Prostate gland (tissue), 2 donors: ENCODE results near the gene BCL6. TPM values are rescaled to one million over a fixed set of nuclear protein-coding genes. Genes with fewer than 3 reads are reported as not detected.

Source experiments
- DNase-seq: peaks from one replicate; pipeline ENCODE4 v3.0.0-alpha.2; 2019; ENCODE audit warnings: low spot score
- H3K27ac ChIP-seq, 2 donors: fragments of 200-600 bp; sonication (generic); 2 replicates each; pipeline ENCODE4 v1.5.1; 2017 to 2019
- H3K27me3 ChIP-seq: fragments of 200-600 bp; sonication (generic); replicated peaks from 2 replicates; pipeline ENCODE4 v1.5.1; 2019; ENCODE audit not compliant: insufficient read depth
- H3K36me3 ChIP-seq, 2 donors: fragments of 200-600 bp; sonication (generic); 1 replicate in 1 of 2; 2 replicates in 1 of 2; pipeline versions ENCODE4 v1.5.1 to v1.8.1; 2017 to 2019
- H3K4me1 ChIP-seq: fragments of 200-600 bp; sonication (generic); replicated peaks from 2 replicates; pipeline ENCODE4 v1.5.1; 2019
- H3K4me3 ChIP-seq, 2 donors: fragments of 200-600 bp; sonication (generic); 2 replicates each; pipeline ENCODE4 v1.5.1; 2017 to 2019
- H3K9me3 ChIP-seq: fragments of 200-600 bp; sonication (generic); 2 replicates; pipeline ENCODE4 v1.5.1; 2017
- CTCF ChIP-seq, 4 experiments: fragments of 200-600 bp in 2 of 4; fragments of 450-650 bp in 2 of 4; sonication (generic) in 2 of 4; IDR thresholded peaks; 1 replicate in 3 of 4; 2 replicates in 1 of 4; pipeline ENCODE4 v1.5.1; 2016 to 2019; ENCODE audit warnings: antibody characterized with exemption in 4 of 4, mild to moderate bottlenecking in 2 of 4, moderate library complexity in 2 of 4
- POLR2A ChIP-seq: fragments of 450-650 bp; IDR thresholded peaks from one replicate; pipeline ENCODE4 v1.6.1; 2016; ENCODE audit warnings: antibody characterized with exemption, mild to moderate bottlenecking
- POLR2AphosphoS5 ChIP-seq: sonication (generic); formaldehyde crosslinking; IDR thresholded peaks from one replicate; pipeline ENCODE4 v1.6.1; 2017; ENCODE audit warnings: antibody characterized with exemption
- WGBS: methylation state at CpG from one replicate; pipeline ENCODE4 v1.1.5; 2018; 5-methylcytosine and 5-hydroxymethylcytosine counted together
- intact Hi-C: fragments of 100-400 bp; cut with DNase I; formaldehyde crosslinking; loops from one replicate; pipeline ENCODE4 v1.14.2; 2022
- total RNA-seq, 2 donors: library from RNA; depleted of rRNA; stranded (reverse); fragments of >200 nt; gene quantifications; one replicate each; pipeline ENCODE4 v1.1.0, GENCODE V29; 2016

BCL6 gene
- total RNA-seq, 2 donors from 2014 or later, result 50.1 to 105 TPM

DNA sequence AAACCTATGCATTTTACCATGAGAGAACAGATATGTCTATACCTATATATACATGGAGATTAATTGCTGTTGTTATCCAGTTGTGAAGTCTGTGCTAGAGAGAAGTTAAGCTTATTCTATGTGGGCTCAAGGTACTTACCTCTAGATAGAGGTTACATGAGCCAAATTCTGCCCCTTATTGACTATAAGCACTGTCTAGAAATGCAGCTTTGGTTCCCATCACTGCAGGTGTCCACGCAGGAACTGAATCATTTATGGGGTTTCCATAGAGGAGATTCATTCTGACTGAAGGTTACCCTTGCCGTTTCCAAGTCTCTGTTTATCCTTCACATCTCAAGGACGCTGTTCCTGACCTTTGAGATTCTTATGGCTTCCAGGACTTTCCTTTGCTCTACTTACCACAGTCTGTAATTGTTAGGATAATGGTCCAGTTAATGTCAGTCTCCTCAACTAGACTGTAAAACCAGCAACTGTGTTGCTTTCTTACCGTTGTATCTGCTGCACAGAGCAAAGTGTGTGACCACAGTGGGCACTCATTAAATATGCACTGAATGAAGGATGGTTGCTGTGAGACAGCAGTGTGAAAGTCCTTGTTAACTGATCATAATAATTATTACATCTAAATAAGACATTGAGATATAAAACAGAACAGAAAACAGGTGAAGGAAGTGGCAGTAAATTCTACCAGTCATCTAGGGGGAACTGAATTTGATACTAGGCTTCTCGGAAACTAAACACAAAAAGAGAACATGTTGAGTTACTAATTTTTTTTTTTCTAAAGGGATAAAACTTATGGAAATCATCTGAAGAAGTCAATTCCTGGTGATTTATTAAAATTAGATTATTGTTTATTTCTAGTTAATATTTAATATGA lies 44.0 kb upstream of the BCL6 start:
- no peak overlapping the region for H3K27ac ChIP-seq
- 74% methylated on average over 5 of the region's 5 CpGs for WGBS
- no peaks in the 10 kb centered on the region for H3K4me1 ChIP-seq
- H3K4me3 ChIP-seq, result no peak overlapping the region
- TF ChIP-seq POLR2AphosphoS5 (no peak), POLR2A (no peak), CTCF (IDR thresholded peaks at IDR 0.05) (no peak)
- no peaks in the 10 kb centered on the region for H3K27me3 ChIP-seq
- intact Hi-C loops, result no loop called here
- DNase-seq, result no peak
- no peaks in the 10 kb centered on the region for H3K36me3 ChIP-seq
- no peaks in the 10 kb centered on the region for H3K9me3 ChIP-seq

DNA sequence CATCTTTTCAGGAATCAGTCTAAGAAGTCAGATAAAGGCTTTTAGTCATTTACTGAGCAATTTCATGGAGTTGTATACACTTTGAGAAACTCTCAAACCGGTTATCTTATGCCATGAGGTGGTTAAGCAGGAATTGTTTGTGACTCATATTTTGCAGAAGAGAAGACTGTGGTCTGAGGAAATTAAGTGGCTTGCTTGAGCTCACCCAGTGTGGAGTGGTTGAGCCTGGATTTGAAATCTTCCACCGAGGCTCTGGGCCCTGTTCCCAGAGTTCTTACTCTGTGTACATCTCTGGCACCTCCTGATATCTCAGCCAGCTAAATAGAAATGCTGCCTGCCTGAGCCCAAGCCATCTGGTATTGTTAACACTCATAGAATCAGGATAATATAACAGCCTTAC lies 37.8 kb upstream of the BCL6 start:
- 6% methylated on average over 2 of the region's 2 CpGs for WGBS
- peak; percentile 66 for DNase-seq
- no peaks in the 10 kb centered on the region for H3K36me3 ChIP-seq
- no peak overlapping the region for H3K27ac ChIP-seq
- no peaks in the 10 kb centered on the region for H3K9me3 ChIP-seq
- no peak overlapping the region for H3K4me3 ChIP-seq
- TF ChIP-seq POLR2AphosphoS5 (peak; percentile 29), CTCF (IDR thresholded peaks at IDR 0.05) (no peak)
- intact Hi-C loops, result no loop called here
- H3K4me1 ChIP-seq, result no peaks in the 10 kb centered on the region
- H3K27me3 ChIP-seq, result no peaks in the 10 kb centered on the region

DNA sequence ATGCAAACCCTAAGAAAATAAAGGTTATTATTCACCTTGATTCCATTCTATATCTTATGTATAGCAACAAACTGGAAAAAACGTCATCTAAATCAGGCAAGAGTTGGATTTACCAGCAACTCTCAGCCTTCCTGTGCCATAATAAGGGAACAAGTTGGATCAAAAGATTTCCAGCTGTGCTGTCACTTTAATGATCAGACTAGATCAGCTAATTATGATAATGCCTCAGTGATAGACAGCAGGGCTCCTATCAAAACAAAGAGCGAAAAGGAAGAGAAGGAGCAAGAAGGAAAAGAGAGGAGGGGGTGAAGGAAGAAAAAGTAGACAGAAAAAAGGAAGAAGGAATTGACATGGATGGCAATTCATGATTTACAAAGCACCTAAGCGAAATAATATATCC lies 36.7 kb upstream of the BCL6 start:
- DNase-seq, result no peak
- intact Hi-C loops, result no loop called here
- Histone ChIP-seq H3K36me3 (no peaks in the 10 kb centered on the region), H3K4me3 (no peak overlapping the region), H3K4me1 (no peaks in the 10 kb centered on the region), H3K27ac (no peak overlapping the region), H3K27me3 (no peaks in the 10 kb centered on the region), H3K9me3 (no peaks in the 10 kb centered on the region)
- WGBS, result 91% methylated on average over 3 of the region's 3 CpGs
- TF ChIP-seq POLR2A (no peak), POLR2AphosphoS5 (no peak), CTCF (IDR thresholded peaks at IDR 0.05) (no peak)

DNA sequence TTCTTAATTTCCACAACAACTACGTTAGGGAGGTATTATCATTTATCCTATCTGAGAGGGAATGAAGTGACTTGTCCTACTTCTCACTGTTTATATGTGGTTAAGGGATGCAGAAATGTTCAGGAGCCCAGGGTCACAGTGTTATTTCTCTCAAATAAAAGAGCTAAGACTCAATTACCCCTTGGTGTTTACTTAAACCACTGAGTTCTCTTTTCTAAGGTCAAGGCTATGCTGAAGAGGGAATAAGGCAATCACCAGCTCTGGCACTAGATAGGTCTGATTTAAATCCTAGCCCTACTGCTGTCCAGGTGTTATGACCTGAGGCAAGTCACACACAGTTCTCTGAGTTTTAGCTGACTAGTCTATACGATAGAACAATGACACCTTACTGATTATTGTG lies 35.7 kb upstream of the BCL6 start:
- Histone ChIP-seq H3K9me3 (no peaks in the 10 kb centered on the region), H3K27me3 (no peaks in the 10 kb centered on the region), H3K27ac (no peak overlapping the region), H3K4me3 (no peak overlapping the region), H3K4me1 (no peaks in the 10 kb centered on the region), H3K36me3 (no peaks in the 10 kb centered on the region)
- no peak for DNase-seq
- intact Hi-C loops, result no loop called here
- TF ChIP-seq POLR2AphosphoS5, result no peak
- TF ChIP-seq POLR2A, result no peak
- no peak for TF ChIP-seq CTCF (IDR thresholded peaks at IDR 0.05)
- 52% methylated on average over 2 of the region's 2 CpGs for WGBS

- WGBS, result 89% methylated on average over 2 of the region's 2 CpGs
- no peaks in the 10 kb centered on the region for H3K4me1 ChIP-seq
- no peaks in the 10 kb centered on the region for H3K27me3 ChIP-seq
These were observed 33.5 kb upstream of the BCL6 start for GRCh38 chr3:187778726-187779125.

More at GRCh38 chr3:187778726-187779125, 33.5 kb upstream of the BCL6 start:
- intact Hi-C loops, result no loop called here
- H3K27ac ChIP-seq, result no peak overlapping the region
- no peaks in the 10 kb centered on the region for H3K36me3 ChIP-seq
- TF ChIP-seq POLR2A (no peak), CTCF (IDR thresholded peaks at IDR 0.05) (no peak), POLR2AphosphoS5 (no peak)
- H3K4me3 ChIP-seq, result no peak overlapping the region
- H3K9me3 ChIP-seq, result no peaks in the 10 kb centered on the region
- no peak for DNase-seq
